Naive thymus-derived CD8-positive, alpha-beta T cell (primary cell): Measurements from ENCODE around the gene DCDC2. TPM values are rescaled to one million over a fixed set of nuclear protein-coding genes. Genes with fewer than 3 reads are reported as not detected.
"Not testable (repeated sequence)": the region's sequence is repeated elsewhere in the genome, so short reads cannot be mapped to it uniquely, and the experiment has no call there.

ENCODE experiments used
- ATAC-seq, 2 donors: fragments of 150-1000 bp; cut with Tn5 transposase in 1 of 2; sonication (Bioruptor Pico), chemical (Tn5 transposase) in 1 of 2; 1 replicate in 1 of 2; 2 replicates in 1 of 2; pipeline ENCODE4 v1.10.0; 2021; ENCODE audit warnings: mild to moderate bottlenecking in 2 of 2, moderate library complexity in 2 of 2
- POLR2A ChIA-PET: fragments of 350-600 bp; sonication (Branson Sonifier 250); formaldehyde crosslinking; loops from one replicate; lab custom pipeline; 2021; ENCODE audit warnings: antibody characterized with exemption; lab: Charles Lee
- DNase-seq, 10 donors: peaks; one replicate each; pipeline versions ENCODE4 v3.0.0 to v3.0.0-alpha.2; 2020 to 2022
- H3K27ac Mint-ChIP-seq, 10 donors: one replicate each; pipeline ENCODE4 v1.8.0; 2020 to 2022; ENCODE audit warnings: mild to moderate bottlenecking in 10 of 10, mixed read lengths in 10 of 10, moderate library complexity in 4 of 10, inconsistent platforms in 1 of 10
- H3K27me3 Mint-ChIP-seq, 5 donors: one replicate each; pipeline ENCODE4 v1.8.0; 2021 to 2022; ENCODE audit warnings: mixed read lengths in 5 of 5
- H3K36me3 Mint-ChIP-seq, 3 donors: one replicate each; pipeline ENCODE4 v1.8.0; 2020 to 2022; ENCODE audit warnings: mixed read lengths in 3 of 3, mild to moderate bottlenecking in 2 of 3, inconsistent platforms in 1 of 3
- H3K4me1 Mint-ChIP-seq, 4 donors: one replicate each; pipeline ENCODE4 v1.8.0; 2021 to 2022; ENCODE audit warnings: mixed read lengths in 4 of 4
- H3K4me3 Mint-ChIP-seq, 10 donors: one replicate each; pipeline ENCODE4 v1.8.0; 2020 to 2022; ENCODE audit warnings: mild to moderate bottlenecking in 10 of 10, mixed read lengths in 10 of 10, moderate library complexity in 6 of 10, inconsistent platforms in 1 of 10
- H3K9me3 Mint-ChIP-seq, 9 donors: one replicate each; pipeline ENCODE4 v1.8.0; 2020 to 2022; ENCODE audit warnings: mixed read lengths in 9 of 9, mild to moderate bottlenecking in 3 of 9, inconsistent platforms in 1 of 9, moderate library complexity in 1 of 9
- polyA plus RNA-seq, 3 donors: library from polyadenylated mRNA; unstranded; fragments of 300-500 nt; fragmentation: Illumina TruSeq; gene quantifications; one replicate each; pipeline ENCODE4 v1.2.3, GENCODE V29; 2021
- total RNA-seq, 8 experiments: library from RNA in 2 of 8; stranded (reverse) in 2 of 8; gene quantifications; one replicate each; pipeline ENCODE4 v1.2.3 and lab custom pipeline; 2021 to 2026

The DCDC2 gene
- total and polyA plus RNA-seq, 5 experiments from 2014 or later: not detected

- POLR2A ChIA-PET: no interaction called here
- Mint-ChIP-seq H3K36me3 (peaks cover 0 to 4% (median 4%) of the 10 kb centered on the region in 3 donors), H3K27ac (no peak overlapping the region), H3K27me3 (peaks cover 11 to 24% (median 19%) of the 10 kb centered on the region in 5 donors), H3K9me3 (peaks cover 0 to 9% (median 5%) of the 10 kb centered on the region in 9 donors), H3K4me1 (no peaks in the 10 kb centered on the region), H3K4me3 (no peak overlapping the region)
- DNase-seq: no peak
- ATAC-seq: peak in 1 of 2 donors; percentile 18
These were observed 34.0 kb upstream of the DCDC2 start for GRCh38 chr6:24391756-24392405.

GRCh38 chr6:24391208-24391607, 33.3 kb upstream of the DCDC2 start:
- Mint-ChIP-seq H3K4me1 (no peaks in the 10 kb centered on the region), H3K27ac (no peak overlapping the region), H3K9me3 (peaks cover 0 to 2% (median 0%) of the 10 kb centered on the region in 9 donors), H3K27me3 (peaks cover 6 to 23% (median 15%) of the 10 kb centered on the region in 5 donors), H3K4me3 (no peak overlapping the region), H3K36me3 (peaks cover 0 to 2% (median 0%) of the 10 kb centered on the region in 3 donors)
- POLR2A ChIA-PET: no interaction called here
- DNase-seq (no peak), ATAC-seq (no peak)

DNA sequence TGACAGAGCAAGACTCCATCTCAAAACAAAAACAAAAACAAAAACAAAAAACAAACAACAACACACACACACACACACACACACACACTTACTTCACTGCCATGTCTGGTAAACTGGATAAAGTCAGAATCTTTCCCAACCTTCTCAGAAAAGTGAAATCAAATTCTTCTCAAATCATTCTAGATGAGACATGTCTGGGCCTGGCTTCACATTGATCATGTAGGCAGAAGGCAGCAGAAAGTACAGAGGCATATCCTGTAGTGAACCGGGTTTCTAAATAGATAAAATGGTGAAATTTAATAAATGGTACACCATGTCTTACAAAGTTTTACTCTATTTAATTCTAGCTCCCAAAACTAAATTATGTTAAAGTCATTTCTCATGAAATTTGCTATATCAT, 30.0 kb upstream of the DCDC2 start:
- POLR2A ChIA-PET: no interaction called here
- H3K4me1 Mint-ChIP-seq: no peaks in the 10 kb centered on the region
- no peak for ATAC-seq
- H3K27ac Mint-ChIP-seq: no peak overlapping the region
- H3K9me3 Mint-ChIP-seq: peaks cover 0 to 2% (median 0%) of the 10 kb centered on the region in 9 donors
- H3K36me3 Mint-ChIP-seq: no peaks in the 10 kb centered on the region
- no peak overlapping the region for H3K4me3 Mint-ChIP-seq
- H3K27me3 Mint-ChIP-seq: peaks cover 4 to 23% (median 16%) of the 10 kb centered on the region in 5 donors
- no peak for DNase-seq

GRCh38 chr6:24385536-24386269, 27.8 kb upstream of the DCDC2 start:
- Mint-ChIP-seq H3K27me3 (peaks cover 4 to 23% (median 16%) of the 10 kb centered on the region in 5 donors), H3K4me1 (peaks cover 0 to 6% (median 0%) of the 10 kb centered on the region in 4 donors), H3K4me3 (no peak overlapping the region), H3K27ac (no peak overlapping the region), H3K9me3 (peaks cover 0 to 2% (median 0%) of the 10 kb centered on the region in 9 donors), H3K36me3 (no peaks in the 10 kb centered on the region)
- POLR2A ChIA-PET: no interaction called here
- ATAC-seq: no peak
- no peak for DNase-seq

DNA sequence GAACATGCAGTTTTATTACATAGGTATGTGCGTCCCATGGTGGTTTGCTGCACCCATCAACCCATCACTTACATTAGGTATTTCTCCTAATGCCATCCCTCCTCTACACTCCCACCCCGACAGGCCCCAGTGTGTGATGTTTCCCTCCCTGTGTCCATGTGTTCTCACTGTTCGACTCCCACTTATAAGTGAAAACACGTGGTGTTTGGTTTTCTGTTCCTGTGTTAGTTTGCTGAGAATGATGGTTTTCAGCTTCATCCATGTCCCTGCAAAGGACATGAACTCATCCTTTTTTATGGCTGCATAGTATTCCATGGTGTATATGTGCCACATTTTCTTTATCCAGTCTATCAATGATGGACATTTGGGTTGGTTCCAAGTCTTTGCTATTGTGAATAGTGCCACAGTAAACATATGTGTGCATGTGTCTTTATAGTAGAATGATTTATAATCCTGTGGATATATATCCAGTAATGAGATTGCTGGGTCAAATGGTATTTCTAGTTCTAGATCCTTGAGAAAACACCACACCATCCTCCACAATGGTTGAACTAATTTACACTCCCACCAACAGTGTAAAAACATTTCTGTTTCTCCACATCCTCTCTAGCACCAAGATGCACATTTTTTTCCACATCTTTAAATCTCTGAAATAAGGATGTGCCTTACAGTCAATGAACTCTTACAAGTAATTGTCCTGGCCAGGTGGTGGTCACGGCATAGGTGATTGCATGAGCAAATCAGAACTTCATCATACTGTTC, 26.7 kb upstream of the DCDC2 start:
- H3K27me3 Mint-ChIP-seq: peaks cover 4 to 23% (median 16%) of the 10 kb centered on the region in 5 donors
- H3K9me3 Mint-ChIP-seq, H3K36me3 Mint-ChIP-seq, H3K4me3 Mint-ChIP-seq, ATAC-seq, H3K27ac Mint-ChIP-seq, H3K4me1 Mint-ChIP-seq, POLR2A ChIA-PET, DNase-seq: not testable (repeated sequence)

GRCh38 chr6:24382891-24383494, 25.1 kb upstream of the DCDC2 start:
- H3K9me3 Mint-ChIP-seq, POLR2A ChIA-PET, H3K4me1 Mint-ChIP-seq, H3K27ac Mint-ChIP-seq, DNase-seq, H3K36me3 Mint-ChIP-seq, H3K4me3 Mint-ChIP-seq, ATAC-seq: not testable (repeated sequence)
- H3K27me3 Mint-ChIP-seq: peaks cover 11 to 23% (median 15%) of the 10 kb centered on the region in 5 donors

GRCh38 chr6:24382220-24382540, 24.3 kb upstream of the DCDC2 start:
- POLR2A ChIA-PET: no interaction called here

DNA sequence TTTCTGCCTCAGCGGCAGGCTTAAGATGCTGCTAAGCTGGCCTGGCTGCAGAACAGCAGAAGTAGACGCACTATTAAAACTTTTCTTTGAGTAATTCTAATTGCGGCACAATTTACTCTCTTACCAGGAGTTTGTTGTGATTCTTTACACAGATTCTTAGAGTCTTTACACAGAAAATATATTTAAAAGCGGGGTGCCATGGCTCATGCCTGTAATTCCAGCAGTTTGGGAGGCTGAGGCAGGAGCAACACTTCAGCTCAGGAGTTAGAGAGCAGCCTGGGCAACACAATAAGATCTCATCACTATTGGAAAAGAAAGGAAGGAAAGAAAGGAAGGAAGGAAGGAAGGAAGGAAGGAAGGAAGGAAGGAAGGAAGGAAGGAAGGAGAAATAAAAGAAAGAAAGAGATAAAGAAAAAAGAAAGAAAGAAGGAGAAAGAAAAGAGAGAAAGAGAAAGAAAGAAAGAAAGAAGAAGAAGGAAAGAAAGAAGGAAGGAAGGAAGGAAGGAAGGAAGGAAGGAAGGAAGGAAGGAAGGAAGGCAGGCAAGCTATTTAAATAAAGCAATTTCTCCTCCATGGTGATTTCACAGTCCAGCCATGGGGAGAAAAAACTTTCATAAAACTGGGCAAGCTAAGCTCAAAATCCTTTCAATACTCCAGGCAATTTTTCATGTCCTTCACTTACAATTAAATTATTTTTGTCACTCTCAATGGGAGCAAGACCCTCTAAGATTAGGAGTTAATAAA, 23.8 kb upstream of the DCDC2 start:
- H3K36me3 Mint-ChIP-seq: no peaks in the 10 kb centered on the region
- ATAC-seq: no peak
- POLR2A ChIA-PET: no interaction called here
- H3K4me1 Mint-ChIP-seq: peaks cover 0 to 6% (median 0%) of the 10 kb centered on the region in 4 donors
- peaks cover 0 to 4% (median 0%) of the 10 kb centered on the region in 9 donors for H3K9me3 Mint-ChIP-seq
- H3K27me3 Mint-ChIP-seq: peaks cover 10 to 22% (median 14%) of the 10 kb centered on the region in 5 donors
- no peak for DNase-seq
- H3K4me3 Mint-ChIP-seq: no peak overlapping the region
- H3K27ac Mint-ChIP-seq: peak overlapping the region in 1 of 10 donors; percentile 23

More at GRCh38 chr6:24382220-24382540, 24.3 kb upstream of the DCDC2 start:
- ATAC-seq (no peak), DNase-seq (no peak)
- peaks cover 0 to 4% (median 0%) of the 10 kb centered on the region in 9 donors for H3K9me3 Mint-ChIP-seq
- peak overlapping the region in 1 of 10 donors; percentile 23 for H3K27ac Mint-ChIP-seq
- peaks cover 0 to 6% (median 0%) of the 10 kb centered on the region in 4 donors for H3K4me1 Mint-ChIP-seq
- H3K4me3 Mint-ChIP-seq: no peak overlapping the region
- no peaks in the 10 kb centered on the region for H3K36me3 Mint-ChIP-seq
- peaks cover 11 to 23% (median 14%) of the 10 kb centered on the region in 5 donors for H3K27me3 Mint-ChIP-seq

- Mint-ChIP-seq H3K4me3 (no peak overlapping the region), H3K27me3 (peaks cover 3 to 13% (median 8%) of the 10 kb centered on the region in 5 donors), H3K9me3 (peaks cover 0 to 4% (median 0%) of the 10 kb centered on the region in 9 donors), H3K4me1 (peaks cover 0 to 6% (median 0%) of the 10 kb centered on the region in 4 donors), H3K36me3 (no peaks in the 10 kb centered on the region), H3K27ac (no peak overlapping the region)
- DNase-seq (no peak), ATAC-seq (no peak)
- POLR2A ChIA-PET: no interaction called here
These were observed 20.7 kb upstream of the DCDC2 start for GRCh38 chr6:24378473-24379097.

- no peak overlapping the region for H3K4me3 Mint-ChIP-seq
- H3K4me1 Mint-ChIP-seq: peaks cover 0 to 6% (median 0%) of the 10 kb centered on the region in 4 donors
- ATAC-seq (no peak), DNase-seq (no peak)
- peaks cover 0 to 4% (median 0%) of the 10 kb centered on the region in 9 donors for H3K9me3 Mint-ChIP-seq
- POLR2A ChIA-PET: no interaction called here
- no peak overlapping the region for H3K27ac Mint-ChIP-seq
- peaks cover 9 to 18% (median 14%) of the 10 kb centered on the region in 5 donors for H3K27me3 Mint-ChIP-seq
- no peaks in the 10 kb centered on the region for H3K36me3 Mint-ChIP-seq
These were observed 19.0 kb upstream of the DCDC2 start for GRCh38 chr6:24376871-24377270.

DNA sequence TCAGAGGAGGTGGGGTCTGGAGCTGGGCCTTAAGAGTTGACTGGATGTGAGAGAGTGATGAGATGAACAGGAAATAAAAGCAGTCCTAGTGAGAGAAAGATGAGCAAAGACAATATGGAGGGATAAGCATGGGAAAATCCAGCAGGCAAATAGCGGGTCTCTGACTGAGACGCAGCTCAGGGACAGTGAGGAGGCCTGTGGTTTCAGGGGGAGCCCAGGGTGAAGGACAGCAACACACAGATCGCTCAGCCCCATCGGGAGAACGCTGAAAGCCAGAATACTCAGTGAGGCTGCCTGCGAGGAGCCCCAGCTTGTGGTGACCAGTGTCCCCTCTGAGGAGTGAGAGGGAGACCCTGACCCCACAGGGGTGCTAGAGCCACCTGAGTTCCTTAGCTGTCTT, 16.8 kb upstream of the DCDC2 start:
- peaks cover 13 to 26% (median 14%) of the 10 kb centered on the region in 5 donors for H3K27me3 Mint-ChIP-seq
- H3K27ac Mint-ChIP-seq: no peak overlapping the region

More for the DNA sequence above, 16.8 kb upstream of the DCDC2 start:
- H3K4me1 Mint-ChIP-seq: no peaks in the 10 kb centered on the region
- no peak overlapping the region for H3K4me3 Mint-ChIP-seq
- DNase-seq (no peak), ATAC-seq (no peak)
- H3K9me3 Mint-ChIP-seq: peaks cover 0 to 9% (median 0%) of the 10 kb centered on the region in 9 donors
- peaks cover 0 to 6% (median 0%) of the 10 kb centered on the region in 3 donors for H3K36me3 Mint-ChIP-seq
- POLR2A ChIA-PET: no interaction called here
